Endodermal cell (in vitro differentiated cells): ENCODE results near the gene AFAP1L2. TPM values are rescaled to one million over a fixed set of nuclear protein-coding genes. Genes with fewer than 3 reads are reported as not detected.

Experiments
- DNase-seq: peaks from one replicate; pipeline ENCODE4 v3.0.0-alpha.2; 2017
- H3K27ac ChIP-seq: 2 replicates; pipeline ENCODE4 v1.5.1; 2013; ENCODE audit warnings: mild to moderate bottlenecking, low read depth, low read length, moderate library complexity
- H3K27me3 ChIP-seq: 2 replicates; pipeline ENCODE4 v1.6.1; 2013; ENCODE audit warnings: mild to moderate bottlenecking, low read length, moderate library complexity; ENCODE audit not compliant: insufficient read depth, control insufficient read depth, poor library complexity, severe bottlenecking
- H3K36me3 ChIP-seq: 2 replicates; pipeline ENCODE4 v1.7.0; 2013; ENCODE audit warnings: mild to moderate bottlenecking, low read length, moderate library complexity; ENCODE audit not compliant: control insufficient read depth, insufficient read depth
- H3K4me1 ChIP-seq: one replicate; pipeline ENCODE4 v1.7.0; 2013; ENCODE audit warnings: low read length; ENCODE audit not compliant: control insufficient read depth, insufficient read depth
- H3K4me3 ChIP-seq: 2 replicates; pipeline ENCODE4 v1.5.1; 2013; ENCODE audit warnings: mild to moderate bottlenecking, low read length, moderate library complexity
- H3K9ac ChIP-seq: 2 replicates; pipeline ENCODE4 v1.6.1; 2013; ENCODE audit warnings: mild to moderate bottlenecking, low read length, moderate library complexity; ENCODE audit not compliant: poor library complexity, severe bottlenecking; ENCODE audit errors: extremely low read depth
- H3K9me3 ChIP-seq: 2 replicates; pipeline ENCODE4 v1.6.1; 2013; ENCODE audit warnings: mild to moderate bottlenecking, low read length, moderate library complexity; ENCODE audit not compliant: control insufficient read depth
- H3K27ac Mint-ChIP-seq: 2 replicates; pipeline ENCODE4 v1.8.0; 2020; ENCODE audit warnings: mixed read lengths
- H3K27me3 Mint-ChIP-seq: 2 replicates; pipeline ENCODE4 v1.8.0; 2021; ENCODE audit warnings: mild to moderate bottlenecking, mixed read lengths; ENCODE audit not compliant: insufficient read depth
- H3K36me3 Mint-ChIP-seq: 2 replicates; pipeline ENCODE4 v1.8.0; 2020; ENCODE audit warnings: low read depth, mixed read lengths
- H3K4me1 Mint-ChIP-seq: 2 replicates; pipeline ENCODE4 v1.8.0; 2020; ENCODE audit warnings: mixed read lengths
- H3K4me3 Mint-ChIP-seq: 2 replicates; pipeline ENCODE4 v1.8.0; 2020; ENCODE audit warnings: mild to moderate bottlenecking, moderate library complexity, mixed read lengths
- H3K9me3 Mint-ChIP-seq: 2 replicates; pipeline ENCODE4 v1.8.0; 2020; ENCODE audit warnings: mild to moderate bottlenecking, mixed read lengths
- CTCF ChIP-seq: fragments of 200-600 bp; sonication (generic); conservative IDR thresholded peaks from 2 replicates; pipeline ENCODE4 v1.5.0; 2021; ENCODE audit warnings: antibody characterized with exemption, mild to moderate bottlenecking
- WGBS, 2 experiments: methylation state at CpG; one replicate each; pipeline versions ENCODE4 v1.1.5 to v1.1.7; 2013; ENCODE audit warnings: missing lambda C conversion rate in 2 of 2, mixed read lengths in 1 of 2; ENCODE audit not compliant: insufficient coverage in 1 of 2, insufficient read length in 1 of 2; 5-methylcytosine and 5-hydroxymethylcytosine counted together
- total RNA-seq, 2 donors: library from RNA; stranded (reverse); fragmentation: NEBNext Ultra II Directional in 1 of 2; extraction: Animal tissue kit (Norgen Biotek cat#: 25700) in 1 of 2; gene quantifications; 2 replicates in 1 of 2; 3 replicates in 1 of 2; pipeline ENCODE4 v1.2.1, GENCODE V29; 2021

The AFAP1L2 gene
- total RNA-seq, 2 donors from 2014 or later: 1.5 to 2.2 TPM

- Histone ChIP-seq H3K27me3 (no peaks in the 10 kb centered on the region), H3K9me3 (no peaks in the 10 kb centered on the region), H3K27ac (no peak overlapping the region), H3K36me3 (no peaks in the 10 kb centered on the region), H3K9ac (no peak overlapping the region), H3K4me1 (no peaks in the 10 kb centered on the region), H3K4me3 (no peak overlapping the region)
- H3K36me3 Mint-ChIP-seq: no peaks in the 10 kb centered on the region
- H3K4me1 Mint-ChIP-seq: peaks cover 7% of the 10 kb centered on the region
- no peak for TF ChIP-seq CTCF
- DNase-seq: no peak
- H3K4me3 Mint-ChIP-seq: no peak overlapping the region
- no peaks in the 10 kb centered on the region for H3K9me3 Mint-ChIP-seq
- no peaks in the 10 kb centered on the region for H3K27me3 Mint-ChIP-seq
- H3K27ac Mint-ChIP-seq: no peak overlapping the region
- WGBS, 2 experiments: 80 to 88% methylated on average over 5 of the region's 5 CpGs
Observed at GRCh38 chr10:114372995-114373394, 31.3 kb downstream of the AFAP1L2 start.

- no peak for DNase-seq
- no peak for TF ChIP-seq CTCF
- Histone ChIP-seq H3K9me3 (no peaks in the 10 kb centered on the region), H3K36me3 (no peaks in the 10 kb centered on the region), H3K27ac (no peak overlapping the region), H3K27me3 (no peaks in the 10 kb centered on the region), H3K4me3 (no peak overlapping the region), H3K9ac (no peak overlapping the region), H3K4me1 (no peaks in the 10 kb centered on the region)
- H3K27ac Mint-ChIP-seq: no peak overlapping the region
- H3K36me3 Mint-ChIP-seq: no peaks in the 10 kb centered on the region
- H3K27me3 Mint-ChIP-seq: no peaks in the 10 kb centered on the region
- 93% methylated on average over 3 of the region's 3 CpGs; no CpG with 5 or more reads in 1 of the 2 experiments for WGBS, 2 experiments
- H3K9me3 Mint-ChIP-seq: no peaks in the 10 kb centered on the region
- H3K4me1 Mint-ChIP-seq: peaks cover 7% of the 10 kb centered on the region
- H3K4me3 Mint-ChIP-seq: no peak overlapping the region
Observed at GRCh38 chr10:114372179-114372578, 32.1 kb downstream of the AFAP1L2 start.

- Histone ChIP-seq H3K27me3 (no peaks in the 10 kb centered on the region), H3K4me3 (no peak overlapping the region), H3K36me3 (no peaks in the 10 kb centered on the region), H3K27ac (no peak overlapping the region), H3K9me3 (no peaks in the 10 kb centered on the region), H3K9ac (no peak overlapping the region), H3K4me1 (no peaks in the 10 kb centered on the region)
- Mint-ChIP-seq H3K27me3 (no peaks in the 10 kb centered on the region), H3K36me3 (no peaks in the 10 kb centered on the region), H3K4me3 (no peak overlapping the region), H3K4me1 (peaks cover 7% of the 10 kb centered on the region), H3K9me3 (no peaks in the 10 kb centered on the region), H3K27ac (no peak overlapping the region)
- TF ChIP-seq CTCF: no peak
- WGBS, 2 experiments: 89 to 97% methylated on average over 5 of the region's 5 CpGs
- no peak for DNase-seq
Observed at GRCh38 chr10:114370966-114371365, 33.3 kb downstream of the AFAP1L2 start.
